Measurements from ENCODE around the gene TMPRSS13.
"Not testable (repeated sequence)": the region's sequence is repeated elsewhere in the genome, so short reads cannot be mapped to it uniquely, and the experiment has no call there.

The TMPRSS13 gene

DNA sequence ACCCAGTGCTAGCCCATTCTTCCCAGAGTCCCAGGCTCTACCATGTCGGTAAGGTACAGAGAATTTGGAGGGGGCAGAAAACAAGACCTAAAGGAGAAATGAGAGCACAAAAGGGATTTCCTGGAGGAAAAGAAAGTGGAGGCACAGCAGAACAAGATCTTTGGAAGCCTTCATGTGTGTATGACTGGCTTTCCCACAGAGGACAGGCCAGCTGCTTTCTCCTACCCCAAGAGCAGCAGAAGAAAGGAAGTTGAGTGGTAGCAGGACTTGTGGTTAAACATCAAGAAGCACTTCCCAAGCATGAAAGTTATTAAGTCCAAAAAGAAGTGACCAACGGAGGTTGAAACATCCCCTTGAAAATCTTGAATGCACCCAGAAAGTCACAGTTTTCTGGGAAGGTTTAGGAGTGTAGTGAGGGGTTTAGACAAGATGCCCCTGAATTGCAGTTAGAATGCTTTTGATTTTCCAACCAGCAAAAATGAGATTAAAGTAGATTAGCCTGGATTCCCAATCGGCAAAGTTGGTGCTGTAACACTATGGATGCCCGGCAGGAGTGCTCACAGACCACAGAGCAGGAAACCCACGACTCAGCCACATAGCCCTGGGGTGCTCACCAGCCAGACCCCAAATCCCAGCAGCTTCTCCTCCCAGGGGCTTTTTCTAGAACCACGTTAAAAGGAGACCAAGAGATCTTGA lies 608 bp downstream of the TMPRSS13 start:
- Histone ChIP-seq H3K9me3 (ENCODE audit: control insufficient read depth, insufficient read depth, low read length) (no peaks in the 10 kb centered on the region), H3K36me3 (ENCODE audit: insufficient read depth, low read length) (no peaks in the 10 kb centered on the region), H3K4me1 (ENCODE audit: insufficient read depth, low read length) (peaks cover 6% of the 10 kb centered on the region), H3K9ac (ENCODE audit: low read depth, low read length) (no peak overlapping the region)

DNA sequence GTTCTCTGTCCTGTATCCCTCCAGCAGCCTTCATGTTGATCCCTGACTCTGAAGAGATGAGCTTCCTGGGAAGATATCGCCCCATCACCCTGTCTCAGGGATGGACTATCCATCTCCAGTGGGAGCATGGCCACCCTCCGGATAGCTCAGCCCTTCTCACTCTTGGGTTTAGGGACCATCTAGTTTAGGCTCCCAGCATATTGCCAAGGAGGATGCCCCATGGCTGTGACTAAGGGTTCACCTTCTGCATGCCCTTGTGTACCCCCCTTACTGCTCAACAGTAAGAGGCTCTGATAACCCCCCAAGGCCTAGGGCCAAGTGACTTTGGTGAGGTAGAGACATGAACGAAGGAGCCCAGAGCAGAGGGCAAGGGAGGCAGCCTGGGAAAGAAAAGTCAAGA lies 1.3 kb downstream of the TMPRSS13 start:
- Histone ChIP-seq H3K9ac (ENCODE audit: low read depth, low read length) (no peak overlapping the region), H3K9me3 (ENCODE audit: control insufficient read depth, insufficient read depth, low read length) (no peaks in the 10 kb centered on the region), H3K4me1 (ENCODE audit: insufficient read depth, low read length) (peaks cover 6% of the 10 kb centered on the region), H3K36me3 (ENCODE audit: insufficient read depth, low read length) (no peaks in the 10 kb centered on the region)

DNA sequence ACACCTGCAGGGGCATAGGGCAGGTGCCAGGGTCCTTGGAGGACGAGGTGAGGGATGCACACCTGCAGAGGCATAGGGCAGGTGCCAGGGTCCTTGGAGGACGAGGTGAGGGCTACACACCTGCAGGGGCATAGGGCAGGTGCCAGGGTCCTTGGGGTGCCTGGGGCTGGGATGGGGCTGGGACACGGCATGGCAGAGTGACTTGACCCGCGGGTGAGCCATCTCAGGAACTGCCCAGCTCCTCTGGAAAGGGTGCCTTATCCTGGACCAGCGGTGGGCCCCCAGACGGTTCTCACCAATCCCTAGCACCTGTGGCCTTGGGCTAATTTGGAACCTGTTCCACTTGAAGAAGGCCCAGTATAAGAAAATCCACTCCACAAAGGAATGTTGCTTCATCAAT lies 3.0 kb downstream of the TMPRSS13 start:
- H3K4me1 ChIP-seq (ENCODE audit: insufficient read depth, low read length); H3K9ac ChIP-seq (ENCODE audit: low read depth, low read length); H3K36me3 ChIP-seq (ENCODE audit: insufficient read depth, low read length); H3K9me3 ChIP-seq (ENCODE audit: control insufficient read depth, insufficient read depth, low read length): not testable (repeated sequence)

- no peak overlapping the region for H3K9ac ChIP-seq (ENCODE audit: low read depth, low read length)
- H3K4me1 ChIP-seq (ENCODE audit: insufficient read depth, low read length): peaks cover 3% of the 10 kb centered on the region
- H3K9me3 ChIP-seq (ENCODE audit: control insufficient read depth, insufficient read depth, low read length): no peaks in the 10 kb centered on the region
- no peaks in the 10 kb centered on the region for H3K36me3 ChIP-seq (ENCODE audit: insufficient read depth, low read length)
These were observed 3.8 kb downstream of the TMPRSS13 start for GRCh38 chr11:117925198-117925925.

GRCh38 chr11:117924631-117925170 lies 4.5 kb downstream of the TMPRSS13 start:
- H3K4me1 ChIP-seq (ENCODE audit: insufficient read depth, low read length): peaks cover 3% of the 10 kb centered on the region
- no peaks in the 10 kb centered on the region for H3K9me3 ChIP-seq (ENCODE audit: control insufficient read depth, insufficient read depth, low read length)
- no peak overlapping the region for H3K9ac ChIP-seq (ENCODE audit: low read depth, low read length)
- H3K36me3 ChIP-seq (ENCODE audit: insufficient read depth, low read length): no peaks in the 10 kb centered on the region

- Histone ChIP-seq H3K9me3 (ENCODE audit: control insufficient read depth, insufficient read depth, low read length) (no peaks in the 10 kb centered on the region), H3K4me1 (ENCODE audit: insufficient read depth, low read length) (no peaks in the 10 kb centered on the region), H3K9ac (ENCODE audit: low read depth, low read length) (no peak overlapping the region), H3K36me3 (ENCODE audit: insufficient read depth, low read length) (no peaks in the 10 kb centered on the region)
These were observed 5.4 kb downstream of the TMPRSS13 start for GRCh38 chr11:117923773-117924172.

- no peaks in the 10 kb centered on the region for H3K4me1 ChIP-seq (ENCODE audit: insufficient read depth, low read length)
- no peaks in the 10 kb centered on the region for H3K36me3 ChIP-seq (ENCODE audit: insufficient read depth, low read length)
- H3K9ac ChIP-seq (ENCODE audit: low read depth, low read length): no peak overlapping the region
- no peaks in the 10 kb centered on the region for H3K9me3 ChIP-seq (ENCODE audit: control insufficient read depth, insufficient read depth, low read length)
These were observed 5.9 kb downstream of the TMPRSS13 start for GRCh38 chr11:117923275-117923674.

- Histone ChIP-seq H3K9me3 (ENCODE audit: control insufficient read depth, insufficient read depth, low read length) (no peaks in the 10 kb centered on the region), H3K4me1 (ENCODE audit: insufficient read depth, low read length) (no peaks in the 10 kb centered on the region), H3K9ac (ENCODE audit: low read depth, low read length) (no peak overlapping the region), H3K36me3 (ENCODE audit: insufficient read depth, low read length) (no peaks in the 10 kb centered on the region)
These were observed 7.3 kb downstream of the TMPRSS13 start for GRCh38 chr11:117921893-117922292.

GRCh38 chr11:117921456-117921855 lies 7.7 kb downstream of the TMPRSS13 start:
- no peaks in the 10 kb centered on the region for H3K4me1 ChIP-seq (ENCODE audit: insufficient read depth, low read length)
- H3K9ac ChIP-seq (ENCODE audit: low read depth, low read length): no peak overlapping the region

GRCh38 chr11:117919781-117920221 lies 9.4 kb downstream of the TMPRSS13 start:
- H3K9me3 ChIP-seq (ENCODE audit: control insufficient read depth, insufficient read depth, low read length): no peaks in the 10 kb centered on the region
- no peak overlapping the region for H3K9ac ChIP-seq (ENCODE audit: low read depth, low read length)
- H3K4me1 ChIP-seq (ENCODE audit: insufficient read depth, low read length): peaks cover 3% of the 10 kb centered on the region; the same call in 1 of the 2 replicates
- H3K36me3 ChIP-seq (ENCODE audit: insufficient read depth, low read length): no peaks in the 10 kb centered on the region

More at GRCh38 chr11:117921456-117921855, 7.7 kb downstream of the TMPRSS13 start:
- Histone ChIP-seq H3K36me3 (ENCODE audit: insufficient read depth, low read length) (no peaks in the 10 kb centered on the region), H3K9me3 (ENCODE audit: control insufficient read depth, insufficient read depth, low read length) (no peaks in the 10 kb centered on the region)

- Histone ChIP-seq H3K9me3 (ENCODE audit: control insufficient read depth, insufficient read depth, low read length) (no peaks in the 10 kb centered on the region), H3K36me3 (ENCODE audit: insufficient read depth, low read length) (no peaks in the 10 kb centered on the region), H3K4me1 (ENCODE audit: insufficient read depth, low read length) (peaks cover 4% of the 10 kb centered on the region; the same call in 1 of the 2 replicates), H3K9ac (ENCODE audit: low read depth, low read length) (no peak overlapping the region)
These were observed 9.9 kb downstream of the TMPRSS13 start for GRCh38 chr11:117919341-117919740.

- H3K36me3 ChIP-seq (ENCODE audit: insufficient read depth, low read length): no peaks in the 10 kb centered on the region
- H3K4me1 ChIP-seq (ENCODE audit: insufficient read depth, low read length): peaks cover 4% of the 10 kb centered on the region; the same call in 1 of the 2 replicates
- no peaks in the 10 kb centered on the region for H3K9me3 ChIP-seq (ENCODE audit: control insufficient read depth, insufficient read depth, low read length)
- no peak overlapping the region for H3K9ac ChIP-seq (ENCODE audit: low read depth, low read length)
These were observed 10.6 kb downstream of the TMPRSS13 start for GRCh38 chr11:117918366-117919255.

DNA sequence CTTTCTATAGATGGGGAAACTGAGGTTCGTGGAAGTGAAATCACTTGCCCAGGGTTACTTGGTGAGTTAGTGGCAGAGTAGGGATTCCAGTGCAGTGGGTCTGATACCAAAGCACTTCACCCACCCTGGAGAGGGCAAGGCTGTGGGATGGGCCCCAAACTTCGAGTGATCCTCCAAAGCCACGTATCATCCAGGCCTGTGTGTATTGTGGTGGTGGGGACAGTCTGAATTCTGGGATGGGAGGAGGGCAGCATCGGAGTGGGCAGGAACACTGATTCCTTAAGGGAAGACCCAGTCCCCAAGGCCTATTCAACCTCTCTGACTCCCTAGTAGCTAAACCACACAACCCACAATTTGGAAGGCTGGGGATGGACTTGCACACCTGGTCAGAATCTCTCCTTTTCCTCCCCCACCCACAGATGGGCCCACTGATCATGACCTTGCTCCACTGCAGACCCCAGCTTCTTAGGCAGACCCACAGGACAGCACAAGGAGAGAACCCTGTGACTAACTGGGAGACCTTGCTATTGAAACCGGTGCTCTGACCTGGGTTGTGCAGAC lies 11.5 kb downstream of the TMPRSS13 start:
- H3K4me1 ChIP-seq (ENCODE audit: insufficient read depth, low read length): peaks cover 4% of the 10 kb centered on the region; the same call in 1 of the 2 replicates

DNA sequence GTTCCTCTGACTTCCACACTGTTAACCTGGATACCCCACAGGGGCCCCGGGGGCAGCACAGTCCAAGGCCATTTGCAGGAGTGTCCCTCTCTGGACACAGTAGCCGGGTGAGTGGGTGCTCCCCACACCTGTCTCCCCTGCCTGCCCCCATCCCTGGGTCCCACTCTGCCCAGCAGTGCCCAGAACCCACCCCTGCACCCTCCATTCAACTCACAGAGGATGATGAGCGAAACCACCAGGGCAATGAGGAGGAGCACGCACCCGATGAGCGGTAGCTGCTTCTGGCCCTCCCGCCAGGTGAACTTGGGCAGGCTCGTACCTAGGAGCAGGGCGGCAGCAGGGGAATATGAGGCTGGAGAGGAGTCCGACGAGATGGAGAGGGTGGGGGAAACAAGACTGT lies 12.2 kb downstream of the TMPRSS13 start:
- H3K36me3 ChIP-seq (ENCODE audit: insufficient read depth, low read length): no peaks in the 10 kb centered on the region
- no peak overlapping the region for H3K9ac ChIP-seq (ENCODE audit: low read depth, low read length)
- H3K4me1 ChIP-seq (ENCODE audit: insufficient read depth, low read length): peaks cover 4% of the 10 kb centered on the region; the same call in 1 of the 2 replicates
- H3K9me3 ChIP-seq (ENCODE audit: control insufficient read depth, insufficient read depth, low read length): no peaks in the 10 kb centered on the region

More for the DNA sequence above, 11.5 kb downstream of the TMPRSS13 start:
- no peaks in the 10 kb centered on the region for H3K36me3 ChIP-seq (ENCODE audit: insufficient read depth, low read length)
- no peaks in the 10 kb centered on the region for H3K9me3 ChIP-seq (ENCODE audit: control insufficient read depth, insufficient read depth, low read length)
- H3K9ac ChIP-seq (ENCODE audit: low read depth, low read length): no peak overlapping the region
